ENCODE data around the gene PDZRN4. TPM values are rescaled to one million over a fixed set of nuclear protein-coding genes. Genes with fewer than 3 reads are reported as not detected.

The PDZRN4 gene
- total and polyA plus RNA-seq, 2 donors (not counting 3 experiments of a cell fraction or from before 2014, with no cell fraction given) = not detected

DNA sequence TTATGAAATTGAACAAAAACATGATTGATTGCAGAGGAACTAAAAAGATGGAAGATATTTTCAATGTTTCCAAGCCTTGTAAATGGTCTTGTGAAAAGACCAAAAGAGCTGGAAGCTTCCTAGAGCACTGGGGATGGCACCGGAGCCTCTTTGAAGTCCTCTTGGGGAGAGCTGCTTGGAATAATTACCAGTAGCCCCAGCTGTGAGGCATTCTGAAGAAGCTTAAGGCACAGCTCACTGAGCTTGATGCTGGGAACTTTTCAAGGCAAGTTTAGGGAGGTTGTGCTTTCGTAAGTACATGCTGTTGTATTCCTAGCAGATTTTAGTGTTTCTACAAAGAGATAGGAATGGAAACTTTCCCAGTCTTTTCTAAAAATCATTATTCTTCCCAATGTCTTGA is 13.9 kb downstream of the PDZRN4 start:
- no peak overlapping the region for H3K9ac ChIP-seq (replicated peaks; ENCODE audit: extremely low read depth, insufficient read depth, low read length)
- FAIRE-seq = no peak
- no peaks in the 10 kb centered on the region for H3K9me3 ChIP-seq (replicated peaks; ENCODE audit: control insufficient read depth, insufficient read depth, low read length)
- H2AFZ ChIP-seq (ENCODE audit: low read depth, low read length) = no peak overlapping the region
- ChIA-PET POLR2A (no interaction called here), CTCF (interaction anchor here (0.8 kb wide), 1 partner anchor 12 kb away, joined by 3 read pairs; no protein-coding TSS in a partner anchor)
- intact Hi-C loops (cut with micrococcal nuclease) (no loop called here), dilution Hi-C loops (cut with MboI; ENCODE audit: extremely low pct_ligation_motif_present, low sequenced_read_pairs) (no loop called here)
- H3K27me3 ChIP-seq (ENCODE audit: control insufficient read depth in 2 of 2, insufficient read depth in 2 of 2, low read length in 2 of 2) = no peaks in the 10 kb centered on the region
- DNase-seq (ENCODE audit: low read depth, low spot score) = no peak
- no peaks in the 10 kb centered on the region for H4K20me1 ChIP-seq (replicated peaks; ENCODE audit: control insufficient read depth, extremely low read depth, insufficient read depth, low read length)
- no TSS peak for BruUV-seq (replicated peaks)
- no peaks in the 10 kb centered on the region for H3K36me3 ChIP-seq (ENCODE audit: control insufficient read depth in 2 of 2, extremely low read depth in 1 of 2, insufficient read depth in 2 of 2, low read length in 2 of 2)
- TF ChIP-seq MYC (IDR thresholded peaks at IDR 0.05; ENCODE audit: low read depth, low read length) (no peak), GATA2 (IDR thresholded peaks at IDR 0.05; ENCODE audit: insufficient read depth, insufficient read length, low read depth, low read length) (no peak), POLR2A (IDR thresholded peaks at IDR 0.05; ENCODE audit: low read depth, low read length) (no peak), EZH2 (IDR thresholded peaks at IDR 0.05; ENCODE audit: borderline replicate concordance, low read depth, low read length, severe bottlenecking) (no peak), JUN (IDR thresholded peaks at IDR 0.05; ENCODE audit: borderline replicate concordance, insufficient read depth, insufficient read length, low read depth) (no peak), POLR2AphosphoS5 (IDR thresholded peaks at IDR 0.05; ENCODE audit: insufficient read depth, low read depth, low read length) (no peak), FOS (IDR thresholded peaks at IDR 0.05; ENCODE audit: borderline replicate concordance, insufficient read depth, low read length) (no peak)
- TF ChIP-seq, protein P1, sequence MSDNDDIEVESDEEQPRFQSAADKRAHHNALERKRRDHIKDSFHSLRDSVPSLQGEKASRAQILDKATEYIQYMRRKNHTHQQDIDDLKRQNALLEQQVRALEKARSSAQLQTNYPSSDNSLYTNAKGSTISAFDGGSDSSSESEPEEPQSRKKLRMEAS (IDR thresholded peaks at IDR 0.05; ENCODE audit: insufficient read depth, insufficient read length) = no peak
- TF ChIP-seq, protein P2, sequence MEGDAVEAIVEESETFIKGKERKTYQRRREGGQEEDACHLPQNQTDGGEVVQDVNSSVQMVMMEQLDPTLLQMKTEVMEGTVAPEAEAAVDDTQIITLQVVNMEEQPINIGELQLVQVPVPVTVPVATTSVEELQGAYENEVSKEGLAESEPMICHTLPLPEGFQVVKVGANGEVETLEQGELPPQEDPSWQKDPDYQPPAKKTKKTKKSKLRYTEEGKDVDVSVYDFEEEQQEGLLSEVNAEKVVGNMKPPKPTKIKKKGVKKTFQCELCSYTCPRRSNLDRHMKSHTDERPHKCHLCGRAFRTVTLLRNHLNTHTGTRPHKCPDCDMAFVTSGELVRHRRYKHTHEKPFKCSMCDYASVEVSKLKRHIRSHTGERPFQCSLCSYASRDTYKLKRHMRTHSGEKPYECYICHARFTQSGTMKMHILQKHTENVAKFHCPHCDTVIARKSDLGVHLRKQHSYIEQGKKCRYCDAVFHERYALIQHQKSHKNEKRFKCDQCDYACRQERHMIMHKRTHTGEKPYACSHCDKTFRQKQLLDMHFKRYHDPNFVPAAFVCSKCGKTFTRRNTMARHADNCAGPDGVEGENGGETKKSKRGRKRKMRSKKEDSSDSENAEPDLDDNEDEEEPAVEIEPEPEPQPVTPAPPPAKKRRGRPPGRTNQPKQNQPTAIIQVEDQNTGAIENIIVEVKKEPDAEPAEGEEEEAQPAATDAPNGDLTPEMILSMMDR (IDR thresholded peaks at IDR 0.05; ENCODE audit: extremely low read depth in 1 of 2, insufficient read depth in 1 of 2, low read depth in 1 of 2, low read length in 2 of 2) = no peak
- no peaks in the 10 kb centered on the region for H3K9me1 ChIP-seq (replicated peaks; ENCODE audit: control insufficient read depth, extremely low read depth, insufficient read depth, low read length)
- H3K4me2 ChIP-seq (ENCODE audit: insufficient read depth, low read length) = no peak overlapping the region
- no peak overlapping the region for H3K4me3 ChIP-seq (replicated peaks in 1 of 3; ENCODE audit: insufficient read depth in 1 of 3, low read depth in 1 of 3, low read length in 3 of 3)
- no peak overlapping the region for H3K27ac ChIP-seq (ENCODE audit: insufficient read depth, low read depth, low read length)
- H3K4me1 ChIP-seq (ENCODE audit: control insufficient read depth, extremely low read depth, insufficient read depth, low read length) = no peaks in the 10 kb centered on the region
- no peaks in the 10 kb centered on the region for H3K79me2 ChIP-seq (ENCODE audit: control insufficient read depth, insufficient read depth, low read length)
